Esophagus squamous epithelium (tissue), 4 donors: ENCODE measurements around the gene COL6A2.

ENCODE experiments used
- POLR2A ChIP-seq, 4 donors: fragments of 450-650 bp; IDR thresholded peaks; one replicate each; pipeline ENCODE4 v1.6.1; 2017; ENCODE audit warnings: antibody characterized with exemption in 4 of 4, mild to moderate bottlenecking in 4 of 4, moderate library complexity in 3 of 4
- TF ChIP-seq, protein P1 (sequence below), 6 experiments: fragments of 450-650 bp in 4 of 6; fragments of 200-600 bp in 2 of 6; sonication (generic) in 2 of 6; IDR thresholded peaks; one replicate each; pipeline ENCODE4 v1.5.1; 2016 to 2019; ENCODE audit warnings: antibody characterized with exemption in 6 of 6, mild to moderate bottlenecking in 4 of 6, moderate library complexity in 4 of 6

DNA sequence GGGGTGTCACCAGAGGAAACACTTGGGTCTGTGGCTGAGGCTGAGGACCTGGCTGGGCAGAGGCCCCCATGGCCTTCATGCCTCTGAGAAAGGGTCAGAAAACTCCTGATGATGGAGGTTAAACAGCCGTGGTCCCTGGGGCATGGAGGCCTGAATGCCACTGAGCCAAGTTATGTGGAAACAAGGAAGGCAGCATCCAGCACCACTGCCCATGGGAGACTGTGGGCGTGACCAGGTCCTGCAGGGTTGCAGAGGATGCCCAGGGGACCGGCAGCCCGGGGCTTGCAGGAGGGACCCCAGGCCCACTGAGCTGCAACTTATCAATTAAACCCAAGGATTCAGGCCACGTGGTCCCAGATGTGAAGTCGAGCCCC, 18.9 kb upstream of the COL6A2 start:
- TF ChIP-seq, protein P1, sequence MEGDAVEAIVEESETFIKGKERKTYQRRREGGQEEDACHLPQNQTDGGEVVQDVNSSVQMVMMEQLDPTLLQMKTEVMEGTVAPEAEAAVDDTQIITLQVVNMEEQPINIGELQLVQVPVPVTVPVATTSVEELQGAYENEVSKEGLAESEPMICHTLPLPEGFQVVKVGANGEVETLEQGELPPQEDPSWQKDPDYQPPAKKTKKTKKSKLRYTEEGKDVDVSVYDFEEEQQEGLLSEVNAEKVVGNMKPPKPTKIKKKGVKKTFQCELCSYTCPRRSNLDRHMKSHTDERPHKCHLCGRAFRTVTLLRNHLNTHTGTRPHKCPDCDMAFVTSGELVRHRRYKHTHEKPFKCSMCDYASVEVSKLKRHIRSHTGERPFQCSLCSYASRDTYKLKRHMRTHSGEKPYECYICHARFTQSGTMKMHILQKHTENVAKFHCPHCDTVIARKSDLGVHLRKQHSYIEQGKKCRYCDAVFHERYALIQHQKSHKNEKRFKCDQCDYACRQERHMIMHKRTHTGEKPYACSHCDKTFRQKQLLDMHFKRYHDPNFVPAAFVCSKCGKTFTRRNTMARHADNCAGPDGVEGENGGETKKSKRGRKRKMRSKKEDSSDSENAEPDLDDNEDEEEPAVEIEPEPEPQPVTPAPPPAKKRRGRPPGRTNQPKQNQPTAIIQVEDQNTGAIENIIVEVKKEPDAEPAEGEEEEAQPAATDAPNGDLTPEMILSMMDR (IDR thresholded peaks at IDR 0.05), result no peak
- no peak for TF ChIP-seq POLR2A (IDR thresholded peaks at IDR 0.05)
